Subcutaneous abdominal adipose tissue (tissue), 5 donors: ENCODE results near the gene MGAT5.

Experiments
- H3K27ac ChIP-seq: one replicate; pipeline ENCODE4 v1.7.0; 2013; ENCODE audit warnings: low read depth, mild to moderate bottlenecking, inconsistent platforms, low read length, moderate library complexity
- H3K27me3 ChIP-seq, 5 donors: one replicate each; pipeline ENCODE4 v1.7.0; 2013; ENCODE audit warnings: low read length in 5 of 5, inconsistent platforms in 1 of 5; ENCODE audit not compliant: control insufficient read depth in 5 of 5, insufficient read depth in 4 of 5
- H3K36me3 ChIP-seq, 5 donors: one replicate each; pipeline ENCODE4 v1.7.0; 2013; ENCODE audit warnings: low read length in 5 of 5; ENCODE audit not compliant: control insufficient read depth in 5 of 5, insufficient read depth in 5 of 5
- H3K4me1 ChIP-seq, 5 donors: one replicate each; pipeline ENCODE4 v1.7.0; 2013; ENCODE audit warnings: low read length in 5 of 5, mild to moderate bottlenecking in 3 of 5, moderate library complexity in 1 of 5; ENCODE audit not compliant: control insufficient read depth in 5 of 5, insufficient read depth in 5 of 5
- H3K4me3 ChIP-seq, 5 donors: one replicate each; pipeline ENCODE4 v1.7.0; 2013; ENCODE audit warnings: low read length in 5 of 5, low read depth in 1 of 5
- H3K9ac ChIP-seq, 5 donors: one replicate each; pipeline ENCODE4 v1.7.0; 2013; ENCODE audit warnings: low read length in 5 of 5, mild to moderate bottlenecking in 4 of 5, moderate library complexity in 3 of 5
- H3K9me3 ChIP-seq, 5 donors: one replicate each; pipeline ENCODE4 v1.7.0; 2013; ENCODE audit warnings: low read length in 5 of 5; ENCODE audit not compliant: control insufficient read depth in 5 of 5
- donor health status: healthy.
- donor health status: healthy.
- donor health status: healthy.
- donor health status: healthy.
- donor health status: healthy.

The MGAT5 gene

DNA sequence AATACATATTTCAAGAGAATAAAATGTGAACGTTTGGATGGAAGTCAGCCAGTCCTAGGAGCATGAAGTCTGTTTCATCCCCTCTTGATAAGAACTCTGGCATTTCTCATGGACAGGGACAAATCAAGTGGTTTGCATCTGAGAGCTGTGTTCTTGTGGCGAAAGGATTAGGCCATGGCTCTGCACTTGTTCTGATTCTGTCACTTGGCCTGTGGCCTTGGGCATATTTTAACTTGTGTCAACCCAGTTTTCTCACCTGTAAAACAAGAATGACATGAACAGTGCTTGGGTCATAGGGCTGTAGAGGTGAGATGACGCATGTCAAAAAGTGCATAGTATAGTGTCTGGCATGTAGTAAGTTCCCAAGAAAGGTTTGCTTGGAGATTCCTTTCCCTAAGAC lies 125.8 kb downstream of the MGAT5 start:
- Histone ChIP-seq H3K27me3 (no peaks in the 10 kb centered on the region), H3K36me3 (peaks cover 0 to 18% (median 0%) of the 10 kb centered on the region in 5 donors), H3K4me3 (no peak overlapping the region), H3K4me1 (peaks cover 0 to 6% (median 0%) of the 10 kb centered on the region in 5 donors), H3K9me3 (no peaks in the 10 kb centered on the region), H3K27ac (no peak overlapping the region), H3K9ac (no peak overlapping the region)

GRCh38 chr2:134381141-134381540 lies 127.3 kb downstream of the MGAT5 start:
- Histone ChIP-seq H3K4me3 (no peak overlapping the region), H3K9me3 (no peaks in the 10 kb centered on the region), H3K9ac (no peak overlapping the region), H3K36me3 (peaks cover 0 to 18% (median 0%) of the 10 kb centered on the region in 5 donors), H3K4me1 (peaks cover 0 to under 1% (median 0%) of the 10 kb centered on the region in 5 donors), H3K27me3 (no peaks in the 10 kb centered on the region), H3K27ac (no peak overlapping the region)

DNA sequence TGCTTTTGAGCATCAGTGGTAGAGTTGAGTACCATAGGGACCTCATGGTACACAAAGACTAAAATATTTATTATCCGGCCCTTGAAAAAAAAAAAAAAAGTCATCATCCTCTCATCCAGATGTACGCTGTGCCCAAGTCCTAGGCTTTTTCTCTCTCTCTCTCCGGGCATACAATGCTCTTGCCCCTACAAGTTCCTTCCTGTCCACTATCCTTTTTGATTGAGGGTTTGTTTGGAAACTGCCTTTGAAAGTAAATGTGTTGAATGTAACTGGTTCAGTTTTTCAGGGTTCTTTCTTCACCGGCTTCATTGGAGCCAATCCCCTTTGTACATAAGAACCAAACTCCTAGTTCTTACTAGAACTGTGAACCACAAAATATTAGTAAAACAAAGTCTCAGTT lies 130.3 kb downstream of the MGAT5 start:
- no peaks in the 10 kb centered on the region for H3K27me3 ChIP-seq
- no peak overlapping the region for H3K9ac ChIP-seq
- H3K4me1 ChIP-seq: no peaks in the 10 kb centered on the region
- H3K27ac ChIP-seq: no peak overlapping the region
- H3K36me3 ChIP-seq: peaks cover 0 to 8% (median 0%) of the 10 kb centered on the region in 5 donors
- H3K9me3 ChIP-seq: no peaks in the 10 kb centered on the region
- no peak overlapping the region for H3K4me3 ChIP-seq

GRCh38 chr2:134385195-134385594 lies 131.3 kb downstream of the MGAT5 start:
- Histone ChIP-seq H3K4me3 (no peak overlapping the region), H3K36me3 (peaks cover 0 to 8% (median 0%) of the 10 kb centered on the region in 5 donors), H3K9me3 (no peaks in the 10 kb centered on the region), H3K9ac (no peak overlapping the region), H3K27ac (no peak overlapping the region), H3K27me3 (no peaks in the 10 kb centered on the region), H3K4me1 (no peaks in the 10 kb centered on the region)

DNA sequence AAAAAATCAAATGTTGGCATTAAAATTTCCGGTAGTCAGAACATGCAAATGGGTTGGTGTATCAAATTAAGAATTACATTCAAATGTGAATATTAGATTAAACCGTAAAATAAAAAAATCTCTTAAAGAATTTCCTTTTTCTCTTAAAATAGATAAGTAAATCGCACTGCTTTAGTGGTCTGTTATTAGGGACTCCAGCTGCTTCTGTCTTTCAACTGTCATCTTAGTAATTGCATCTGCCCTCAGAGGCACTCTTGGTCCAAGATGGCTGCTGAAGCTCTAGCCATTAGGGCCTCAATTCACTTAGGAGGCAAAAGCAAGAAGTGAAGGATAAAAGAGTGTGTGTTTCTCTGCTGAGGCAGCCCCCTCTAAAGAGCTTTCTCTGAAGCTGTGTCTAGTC lies 132.4 kb downstream of the MGAT5 start:
- Histone ChIP-seq H3K4me1 (no peaks in the 10 kb centered on the region), H3K27me3 (no peaks in the 10 kb centered on the region), H3K27ac (no peak overlapping the region), H3K36me3 (peaks cover 0 to 2% (median 0%) of the 10 kb centered on the region in 5 donors), H3K9me3 (no peaks in the 10 kb centered on the region), H3K4me3 (no peak overlapping the region), H3K9ac (no peak overlapping the region)

DNA sequence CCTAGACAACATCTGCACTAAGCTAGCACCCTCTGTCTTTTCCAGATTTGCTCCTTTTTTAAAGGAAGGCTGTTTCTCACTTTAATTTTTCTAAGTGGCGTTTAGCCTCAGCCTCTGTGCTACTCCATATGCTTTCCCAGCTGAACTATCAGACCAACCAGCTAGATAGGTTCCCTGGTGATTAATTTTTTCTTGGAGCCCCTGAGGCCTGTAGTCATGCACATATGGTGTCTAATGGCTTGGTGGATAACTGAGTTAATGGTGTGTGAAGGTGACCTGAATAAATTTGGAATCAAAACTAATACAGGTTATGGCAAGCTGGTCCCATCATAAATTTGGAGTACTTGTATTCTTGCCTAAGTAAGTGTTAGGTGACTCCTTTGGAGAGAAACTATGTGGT lies 135.5 kb downstream of the MGAT5 start:
- H3K36me3 ChIP-seq: no peaks in the 10 kb centered on the region
- H3K27me3 ChIP-seq: no peaks in the 10 kb centered on the region
- no peak overlapping the region for H3K4me3 ChIP-seq
- H3K4me1 ChIP-seq: peaks cover 0 to 13% (median 6%) of the 10 kb centered on the region in 5 donors
- H3K9ac ChIP-seq: no peak overlapping the region
- no peaks in the 10 kb centered on the region for H3K9me3 ChIP-seq
- H3K27ac ChIP-seq: no peak overlapping the region

GRCh38 chr2:134391751-134392160 lies 137.9 kb downstream of the MGAT5 start:
- Histone ChIP-seq H3K9me3 (no peaks in the 10 kb centered on the region), H3K36me3 (no peaks in the 10 kb centered on the region), H3K27ac (no peak overlapping the region)

GRCh38 chr2:134392442-134393074 lies 138.7 kb downstream of the MGAT5 start:
- H3K9ac ChIP-seq: no peak overlapping the region
- no peaks in the 10 kb centered on the region for H3K36me3 ChIP-seq
- no peak overlapping the region for H3K27ac ChIP-seq
- H3K4me3 ChIP-seq: no peak overlapping the region
- H3K4me1 ChIP-seq: peaks cover 0 to 13% (median 6%) of the 10 kb centered on the region in 5 donors
- no peaks in the 10 kb centered on the region for H3K9me3 ChIP-seq
- H3K27me3 ChIP-seq: no peaks in the 10 kb centered on the region

More at GRCh38 chr2:134391751-134392160, 137.9 kb downstream of the MGAT5 start:
- H3K9ac ChIP-seq: no peak overlapping the region
- peaks cover 0 to 13% (median 6%) of the 10 kb centered on the region in 5 donors for H3K4me1 ChIP-seq
- no peak overlapping the region for H3K4me3 ChIP-seq
- no peaks in the 10 kb centered on the region for H3K27me3 ChIP-seq

DNA sequence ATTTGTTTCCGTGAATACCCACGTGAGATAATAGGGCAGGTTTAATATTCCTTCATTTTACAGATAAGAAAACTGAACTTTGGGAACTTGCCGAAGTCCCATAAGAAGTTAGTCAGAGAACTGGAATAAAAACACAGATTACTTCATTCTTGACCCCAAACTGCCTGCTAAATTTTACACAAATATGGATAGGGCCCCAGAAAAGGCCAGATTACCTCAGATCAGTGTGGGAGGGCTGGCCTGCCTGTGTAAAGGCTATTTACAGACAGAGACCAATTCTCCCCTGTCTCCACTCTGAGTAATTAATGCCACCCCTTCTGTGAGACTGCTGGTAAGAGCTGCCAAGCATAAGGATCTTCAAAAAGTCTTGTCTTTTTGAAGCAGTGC lies 139.2 kb downstream of the MGAT5 start:
- Histone ChIP-seq H3K9me3 (no peaks in the 10 kb centered on the region), H3K36me3 (no peaks in the 10 kb centered on the region), H3K27ac (no peak overlapping the region), H3K4me1 (peaks cover 0 to 13% (median 6%) of the 10 kb centered on the region in 5 donors), H3K9ac (no peak overlapping the region), H3K27me3 (no peaks in the 10 kb centered on the region), H3K4me3 (no peak overlapping the region)

DNA sequence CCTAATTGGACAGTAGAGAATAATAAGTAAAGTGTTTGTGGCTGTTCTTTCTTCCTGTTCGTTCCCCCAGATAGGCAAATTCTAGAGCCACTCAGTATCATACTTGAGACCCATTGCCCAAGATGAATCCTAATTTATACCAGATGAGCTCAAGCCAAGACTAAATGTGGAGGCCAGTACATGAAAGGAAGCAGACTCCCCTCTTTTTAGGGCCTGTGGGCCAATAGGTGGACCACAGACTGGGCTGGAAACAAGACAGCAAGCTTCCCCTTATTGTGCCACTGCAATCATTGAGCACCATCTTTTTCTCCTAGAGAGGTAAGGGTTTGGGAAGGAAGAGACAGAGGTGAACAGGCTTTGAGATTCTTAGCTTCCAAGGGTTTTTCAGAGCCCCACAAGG lies 141.9 kb downstream of the MGAT5 start:
- Histone ChIP-seq H3K4me3 (no peak overlapping the region), H3K4me1 (peaks cover 3 to 19% (median 13%) of the 10 kb centered on the region in 5 donors), H3K9me3 (no peaks in the 10 kb centered on the region), H3K27ac (no peak overlapping the region), H3K36me3 (no peaks in the 10 kb centered on the region), H3K27me3 (no peaks in the 10 kb centered on the region), H3K9ac (no peak overlapping the region)
